Stimulated activated CD8-positive, alpha-beta memory T cell treated with anti-CD3 and anti-CD28 coated beads, Interleukin-15, amount 100 ng/mL, for 1 hour (primary cell): Measurements from ENCODE around the gene FGD5.

Experiments used
- DNase-seq: peaks from one replicate; pipeline ENCODE4 v3.0.0-alpha.2; 2020; ENCODE audit warnings: low read depth

The FGD5 gene

GRCh38 chr3:14787630-14788029 is 31.1 kb upstream of the FGD5 start:
- no peak for DNase-seq

- DNase-seq, result no peak
Measured at GRCh38 chr3:14788644-14789043, 30.1 kb upstream of the FGD5 start.

GRCh38 chr3:14789221-14789620 is 29.5 kb upstream of the FGD5 start:
- no peak for DNase-seq

GRCh38 chr3:14789640-14790285 is 29.0 kb upstream of the FGD5 start:
- DNase-seq, result no peak

- DNase-seq, result peak; percentile 20
Measured at GRCh38 chr3:14791343-14791945, 27.3 kb upstream of the FGD5 start.

GRCh38 chr3:14792691-14793121 is 26.1 kb upstream of the FGD5 start:
- no peak for DNase-seq

GRCh38 chr3:14793126-14793857 is 25.5 kb upstream of the FGD5 start:
- DNase-seq, result no peak

- DNase-seq, result no peak
Measured at GRCh38 chr3:14793858-14794234, 24.9 kb upstream of the FGD5 start.

GRCh38 chr3:14794435-14794834 is 24.3 kb upstream of the FGD5 start:
- DNase-seq, result no peak

GRCh38 chr3:14795996-14796395 is 22.8 kb upstream of the FGD5 start:
- DNase-seq, result no peak

GRCh38 chr3:14796403-14797077 is 22.2 kb upstream of the FGD5 start:
- DNase-seq, result no peak

- no peak for DNase-seq
Measured at GRCh38 chr3:14797731-14798130, 21.0 kb upstream of the FGD5 start.

GRCh38 chr3:14798231-14798630 is 20.5 kb upstream of the FGD5 start:
- DNase-seq, result no peak

GRCh38 chr3:14799146-14799545 is 19.6 kb upstream of the FGD5 start:
- DNase-seq, result no peak

GRCh38 chr3:14801031-14801430 is 17.7 kb upstream of the FGD5 start:
- DNase-seq, result no peak

GRCh38 chr3:14801668-14802380 is 16.9 kb upstream of the FGD5 start:
- no peak for DNase-seq

- DNase-seq, result no peak
Measured at GRCh38 chr3:14802381-14802731, 16.4 kb upstream of the FGD5 start.

- DNase-seq, result no peak
Measured at GRCh38 chr3:14803101-14803980, 15.4 kb upstream of the FGD5 start.

- DNase-seq, result no peak
Measured at GRCh38 chr3:14803981-14804834, 14.6 kb upstream of the FGD5 start.
